Stimulated activated CD8-positive, alpha-beta memory T cell treated with anti-CD3 and anti-CD28 coated beads, Interleukin-2, amount 100 ng/mL, for 1 hour (primary cell): ENCODE data around the gene TGFB2.

Experiments used
- DNase-seq, 2 donors: peaks; one replicate each; pipeline ENCODE4 v3.0.0-alpha.2; 2020; ENCODE audit warnings: low read depth in 2 of 2

The TGFB2 gene

DNA sequence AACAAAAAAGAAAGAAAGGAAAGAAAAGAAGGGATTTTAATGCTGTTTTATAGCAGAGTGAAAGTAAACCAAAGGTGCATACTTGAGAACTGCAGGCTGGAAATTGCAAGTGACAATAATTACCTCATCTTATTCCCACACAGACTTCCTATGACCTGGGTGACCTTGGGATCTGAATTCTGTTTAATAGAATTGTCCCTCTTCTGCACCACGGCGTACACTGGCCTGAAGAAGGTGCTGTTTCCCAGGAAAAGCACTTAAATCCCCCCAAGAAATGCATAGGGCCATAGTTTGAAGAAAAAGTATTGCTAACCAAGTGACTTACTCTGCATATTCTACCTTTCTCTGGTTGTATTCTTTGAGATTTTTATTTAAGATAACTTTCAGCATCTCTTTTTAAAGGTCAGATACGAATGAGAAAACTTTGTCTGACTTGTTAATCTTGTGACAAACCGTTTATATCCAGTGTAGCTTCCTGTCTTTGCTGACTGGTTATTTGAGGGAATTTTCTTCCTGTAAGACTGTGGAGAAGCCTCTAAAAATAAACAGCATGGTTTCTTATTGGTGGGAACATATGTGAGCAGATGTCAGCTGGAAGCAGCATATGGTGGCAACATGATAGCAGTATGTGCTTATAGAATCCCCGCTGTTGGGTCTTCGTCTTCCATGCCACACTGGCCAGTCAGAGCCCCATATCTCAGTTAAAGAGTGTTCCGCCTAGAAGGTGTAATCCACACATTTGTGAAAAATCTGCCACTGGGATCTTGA, 16.3 kb downstream of the TGFB2 start:
- no peak for DNase-seq

DNA sequence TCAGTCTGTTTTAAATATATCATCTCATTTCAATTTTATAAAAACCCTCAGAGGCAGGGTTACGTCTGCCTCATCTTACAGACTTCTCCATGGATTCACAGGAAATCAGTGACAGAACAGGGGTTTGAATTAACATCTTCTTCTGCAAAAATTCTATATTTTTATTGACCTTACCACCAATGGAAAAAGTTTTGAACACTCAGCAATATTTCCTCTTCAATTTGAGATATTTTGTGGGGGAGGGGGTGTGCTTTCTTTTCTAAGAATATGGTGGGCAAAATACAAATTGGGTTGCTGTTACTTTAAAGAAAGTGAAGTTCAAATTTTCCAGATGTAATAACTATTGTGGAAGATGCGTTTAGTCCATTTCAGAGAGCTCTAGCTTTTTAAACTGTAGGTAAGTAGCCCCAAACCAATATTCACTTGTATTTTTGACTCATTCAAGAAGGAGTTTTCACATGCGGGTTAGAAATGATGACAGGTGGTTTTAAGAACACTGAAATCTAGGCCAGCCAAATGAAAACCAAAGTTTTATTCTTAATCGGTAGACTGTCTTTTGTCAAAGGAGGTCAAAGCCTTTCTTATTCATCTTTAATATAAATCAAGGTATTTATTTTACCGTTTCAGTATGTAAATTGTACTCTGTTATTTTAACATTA, 17.4 kb downstream of the TGFB2 start:
- DNase-seq = no peak

GRCh38 chr1:218363141-218363540, 18.0 kb downstream of the TGFB2 start:
- DNase-seq = no peak

- DNase-seq = no peak
These were observed 19.0 kb downstream of the TGFB2 start for GRCh38 chr1:218364028-218364710.

DNA sequence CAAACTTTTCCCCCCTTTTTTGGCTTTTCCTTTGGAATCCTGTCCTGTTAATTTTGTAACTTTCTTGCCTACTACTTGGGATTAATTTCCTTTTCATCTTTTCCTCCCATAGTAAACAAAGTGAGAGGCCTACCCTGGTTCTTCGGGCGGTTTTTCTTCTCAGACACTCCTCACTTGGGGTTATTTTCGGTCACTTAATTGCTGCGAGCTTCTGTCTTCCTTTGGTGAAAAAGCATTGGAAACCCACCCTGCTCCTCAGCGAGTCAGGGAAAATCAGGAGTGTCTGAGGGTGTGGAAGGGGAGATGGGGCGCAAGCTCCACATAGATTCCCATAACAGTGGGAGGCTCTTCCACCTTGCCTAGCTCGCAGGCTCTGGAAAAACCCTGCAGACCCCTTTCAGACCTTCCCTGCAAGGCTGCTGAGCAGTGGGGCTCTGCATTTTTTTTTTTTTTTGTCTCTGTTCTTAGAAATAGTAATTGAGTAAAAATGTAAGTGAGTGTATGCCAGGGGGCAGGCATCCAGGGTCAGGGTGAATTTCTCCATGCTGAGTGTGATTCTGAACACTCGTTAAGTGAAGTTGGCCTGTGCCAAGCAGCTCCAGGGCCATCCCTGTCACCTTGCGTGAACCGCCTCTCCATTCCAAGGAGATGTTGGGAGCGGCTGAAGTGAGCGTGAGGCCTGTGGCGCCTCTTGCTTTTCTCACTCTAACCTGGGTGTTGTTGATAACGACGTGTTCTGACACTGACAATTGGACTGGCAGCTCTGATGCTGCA, 20.3 kb downstream of the TGFB2 start:
- no peak for DNase-seq

GRCh38 chr1:218366322-218367052, 21.4 kb downstream of the TGFB2 start:
- DNase-seq = no peak

DNA sequence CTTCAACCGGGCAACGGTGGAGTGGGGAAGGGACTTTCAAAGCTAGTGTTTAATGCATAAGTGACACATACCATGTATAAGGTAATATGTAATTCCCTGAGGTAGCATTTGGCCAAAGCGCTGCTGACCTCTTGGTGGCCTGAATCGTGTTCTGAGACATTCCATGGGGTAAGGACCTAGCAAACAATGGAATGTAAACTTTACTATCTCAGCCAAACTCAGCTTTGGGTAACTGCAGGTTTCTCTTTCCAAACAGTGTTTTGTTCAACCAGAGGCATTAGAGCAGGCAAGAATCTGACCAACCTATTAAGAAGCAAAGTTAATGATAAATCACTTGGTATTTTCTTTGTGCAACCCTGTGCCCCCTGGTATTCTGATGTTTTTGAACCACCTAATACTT, 22.0 kb downstream of the TGFB2 start:
- no peak for DNase-seq

- no peak for DNase-seq
These were observed 23.6 kb downstream of the TGFB2 start for GRCh38 chr1:218368686-218369085.

GRCh38 chr1:218369688-218370511, 24.8 kb downstream of the TGFB2 start:
- no peak for DNase-seq

- no peak for DNase-seq
These were observed 27.0 kb downstream of the TGFB2 start for GRCh38 chr1:218371927-218372672.

DNA sequence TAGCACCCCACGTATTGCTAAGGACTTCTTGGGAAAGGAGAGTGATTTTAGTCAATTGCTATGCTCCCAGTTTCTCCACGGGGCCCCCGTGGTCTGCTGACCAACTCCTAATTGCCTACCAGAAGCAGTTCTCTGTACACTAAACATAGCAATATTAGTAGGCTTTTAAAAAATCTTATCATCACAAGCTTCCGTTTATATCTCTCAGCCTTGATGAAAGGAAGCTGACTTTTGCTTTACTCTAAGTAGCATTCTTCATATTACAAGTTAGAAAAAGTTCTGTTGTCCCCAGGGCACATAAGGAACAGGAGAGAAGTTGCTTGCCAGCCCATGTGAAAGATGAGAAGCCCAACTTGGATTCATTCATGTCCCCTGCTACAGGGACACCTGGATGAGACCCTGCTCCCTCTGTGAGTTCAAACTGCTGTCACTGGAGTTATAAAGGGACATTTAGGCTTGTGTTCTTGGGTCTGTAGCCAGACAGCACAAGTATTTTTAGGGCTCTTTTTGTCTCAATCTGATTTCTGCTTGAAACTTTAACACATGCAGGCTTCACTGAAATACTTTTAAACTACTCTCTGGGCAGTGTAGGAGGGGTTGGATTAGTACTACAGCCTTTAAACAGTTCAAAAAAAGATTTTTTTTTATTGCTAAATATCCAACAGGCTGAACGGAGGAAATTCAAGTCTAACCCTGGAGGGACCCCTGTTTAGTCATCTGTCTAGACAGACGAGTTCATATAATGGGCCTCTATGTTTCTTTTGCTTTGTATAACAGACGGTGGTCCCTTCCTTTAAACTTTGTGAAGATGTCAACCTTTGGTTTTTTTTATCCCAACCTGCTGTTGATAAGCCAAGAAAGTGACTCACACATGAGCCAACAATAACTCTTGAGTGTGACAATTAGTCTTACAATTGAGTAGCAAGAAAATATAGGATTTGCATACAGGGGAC, 29.5 kb downstream of the TGFB2 start:
- no peak for DNase-seq

- DNase-seq = no peak
These were observed 31.6 kb downstream of the TGFB2 start for GRCh38 chr1:218376722-218377121.

DNA sequence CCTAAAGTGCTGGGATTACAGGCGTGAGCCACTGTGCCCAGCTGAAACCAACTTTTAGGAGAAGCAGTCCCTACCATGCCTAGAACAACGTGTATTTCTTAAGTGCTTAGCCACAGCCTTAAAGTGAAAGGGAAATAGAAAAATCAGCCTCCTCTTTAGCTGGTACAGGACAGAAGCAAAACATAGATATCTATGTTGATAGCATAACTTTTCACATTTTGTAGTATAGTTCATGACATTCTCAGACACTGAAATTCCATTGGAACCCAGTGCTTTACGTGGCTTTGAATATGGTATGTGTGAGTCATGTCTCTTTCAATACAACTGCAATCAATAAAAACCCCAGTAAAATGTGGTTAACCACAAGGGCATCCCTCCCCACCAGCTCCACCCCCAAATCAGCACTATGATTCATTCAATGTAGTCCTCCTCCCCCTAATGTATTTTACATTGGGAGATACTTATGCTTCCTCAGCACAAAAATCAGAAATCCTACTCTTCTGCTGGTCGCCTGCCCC, 32.1 kb downstream of the TGFB2 start:
- DNase-seq = peak; percentile 4 to 12

DNA sequence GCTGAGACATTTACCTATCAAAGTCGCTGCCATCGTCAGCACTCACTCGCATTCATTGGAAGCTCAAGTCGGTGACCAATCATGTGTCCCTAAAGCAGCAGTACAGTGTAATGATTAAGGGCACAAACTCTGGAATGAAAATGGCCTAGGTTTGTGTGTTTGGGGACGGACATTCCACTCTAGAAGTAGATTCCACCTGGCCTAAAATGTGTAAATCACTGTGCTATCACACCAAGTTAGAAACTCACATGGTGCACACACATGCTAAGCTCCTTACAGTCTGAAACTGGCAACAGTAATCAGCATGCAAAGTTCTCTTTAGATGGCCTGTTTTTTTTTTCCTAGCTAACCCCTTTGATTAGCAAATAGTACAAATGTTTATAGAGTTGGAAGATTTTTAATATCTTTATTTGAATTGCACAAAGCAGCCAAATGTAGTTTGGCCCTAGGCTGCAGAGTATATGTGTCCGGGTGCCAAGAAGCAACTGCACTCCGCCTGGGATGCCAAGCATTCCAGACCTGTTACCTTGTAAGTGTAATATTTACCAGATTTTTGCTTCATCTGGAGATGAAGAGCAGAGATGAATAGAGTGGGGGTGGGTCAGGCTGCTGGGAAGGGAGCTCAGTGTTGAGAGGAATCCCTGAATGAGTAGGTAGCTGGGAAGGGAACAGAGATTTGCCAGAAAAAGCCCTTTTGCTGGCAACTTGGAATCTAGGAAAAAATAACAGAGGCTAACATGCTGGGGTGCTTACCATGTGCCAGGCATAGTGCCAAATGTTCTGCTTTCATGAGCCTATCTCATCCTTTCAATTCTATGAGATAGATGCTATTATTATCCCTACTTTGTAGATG, 35.2 kb downstream of the TGFB2 start:
- DNase-seq = no peak

GRCh38 chr1:218382261-218382660, 37.1 kb downstream of the TGFB2 start:
- no peak for DNase-seq

DNA sequence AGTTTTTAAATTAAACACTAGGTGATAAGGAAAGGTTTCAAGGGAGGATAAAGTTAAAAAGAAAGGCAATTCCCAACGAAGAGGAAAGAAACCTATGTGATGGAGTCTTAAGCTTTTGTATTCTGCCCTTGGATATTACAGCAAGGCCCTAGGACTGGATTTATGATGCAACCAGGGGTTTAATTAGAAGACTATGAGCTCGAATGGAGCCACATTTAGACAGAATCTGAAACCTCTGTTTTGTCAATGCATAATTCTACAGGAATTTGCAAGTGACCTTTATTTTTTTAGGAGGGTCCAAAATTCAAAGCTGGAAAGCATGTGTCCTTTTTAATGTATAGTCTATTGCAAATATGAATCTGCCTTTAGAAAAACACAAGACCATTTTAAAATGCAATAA, 37.9 kb downstream of the TGFB2 start:
- no peak for DNase-seq

- no peak for DNase-seq
These were observed 38.5 kb downstream of the TGFB2 start for GRCh38 chr1:218383681-218384080.
